Erythroblast (primary cell): ENCODE data around the gene LRP1.

Experiments used
- GATA1 ChIP-seq: IDR thresholded peaks from 2 replicates; pipeline ENCODE4 v1.6.1; 2011; ENCODE audit warnings: low read depth, mild to moderate bottlenecking, control low read depth, low read length, moderate library complexity
- POLR2A ChIP-seq: IDR thresholded peaks from 2 replicates; pipeline ENCODE4 v1.6.1; 2011; ENCODE audit warnings: mild to moderate bottlenecking, low read length

DNA sequence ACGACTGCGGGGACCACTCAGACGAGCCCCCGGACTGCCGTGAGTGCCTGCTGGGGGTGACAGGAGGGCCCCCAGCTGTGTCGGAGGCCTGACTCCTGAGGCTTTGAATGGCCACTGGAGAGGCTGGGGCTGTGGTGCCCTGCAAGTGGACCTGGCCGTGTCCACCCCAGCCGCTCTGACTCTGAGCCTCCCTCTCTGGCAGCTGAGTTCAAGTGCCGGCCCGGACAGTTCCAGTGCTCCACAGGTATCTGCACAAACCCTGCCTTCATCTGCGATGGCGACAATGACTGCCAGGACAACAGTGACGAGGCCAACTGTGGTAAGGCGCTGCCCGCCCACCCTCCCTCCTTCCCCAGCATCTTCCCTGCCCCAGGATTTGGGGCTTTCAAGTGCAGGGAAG is 72.2 kb downstream of the LRP1 start:
- TF ChIP-seq POLR2A: no peak
- no peak for TF ChIP-seq GATA1
